ENCODE measurements around the gene PUS3.
A peak's percentile ranks its signal among the peaks of the same experiment; 100 is the strongest.

PUS3 gene

GRCh38 chr11:125943661-125944349 lies 40.8 kb upstream of the PUS3 start:
- Histone ChIP-seq H3K27me3 (ENCODE audit: insufficient read depth, insufficient read length) (no peaks in the 10 kb centered on the region), H3K4me1 (ENCODE audit: insufficient read depth, insufficient read length) (peaks cover 6% of the 10 kb centered on the region), H3K9ac (ENCODE audit: insufficient read length, low read depth) (no peak overlapping the region), H3K36me3 (ENCODE audit: insufficient read depth, insufficient read length, low read length) (no peaks in the 10 kb centered on the region), H3K4me3 (ENCODE audit: insufficient read length, low read depth) (no peak overlapping the region), H3K9me3 (ENCODE audit: insufficient read depth, low read length) (no peaks in the 10 kb centered on the region)
- TF ChIP-seq ZNF274 (IDR thresholded peaks at IDR 0.05; ENCODE audit: low read depth, low read length) (no peak), YY1 (IDR thresholded peaks at IDR 0.05; ENCODE audit: insufficient read depth, insufficient read length) (no peak), SUZ12 (IDR thresholded peaks at IDR 0.05; ENCODE audit: extremely low read depth, insufficient read depth, insufficient read length) (no peak)
- DNase-seq (ENCODE audit: low read depth, low spot score), result no peak

GRCh38 chr11:125942771-125943428 lies 39.9 kb upstream of the PUS3 start:
- no peak overlapping the region for H3K4me3 ChIP-seq (ENCODE audit: insufficient read length, low read depth)
- TF ChIP-seq SUZ12 (IDR thresholded peaks at IDR 0.05; ENCODE audit: extremely low read depth, insufficient read depth, insufficient read length) (no peak), YY1 (IDR thresholded peaks at IDR 0.05; ENCODE audit: insufficient read depth, insufficient read length) (no peak), ZNF274 (IDR thresholded peaks at IDR 0.05; ENCODE audit: low read depth, low read length) (no peak)
- no peaks in the 10 kb centered on the region for H3K36me3 ChIP-seq (ENCODE audit: insufficient read depth, insufficient read length, low read length)
- no peak overlapping the region for H3K9ac ChIP-seq (ENCODE audit: insufficient read length, low read depth)
- no peaks in the 10 kb centered on the region for H3K27me3 ChIP-seq (ENCODE audit: insufficient read depth, insufficient read length)
- peaks cover 6% of the 10 kb centered on the region for H3K4me1 ChIP-seq (ENCODE audit: insufficient read depth, insufficient read length)
- no peaks in the 10 kb centered on the region for H3K9me3 ChIP-seq (ENCODE audit: insufficient read depth, low read length)
- no peak for DNase-seq (ENCODE audit: low read depth, low spot score)

- no peak overlapping the region for H3K9ac ChIP-seq (ENCODE audit: insufficient read length, low read depth)
- no peaks in the 10 kb centered on the region for H3K27me3 ChIP-seq (ENCODE audit: insufficient read depth, insufficient read length)
Observed at GRCh38 chr11:125941619-125942611, 38.9 kb upstream of the PUS3 start.

GRCh38 chr11:125941267-125941618 lies 38.2 kb upstream of the PUS3 start:
- Histone ChIP-seq H3K9me3 (ENCODE audit: insufficient read depth, low read length) (no peaks in the 10 kb centered on the region), H3K4me1 (ENCODE audit: insufficient read depth, insufficient read length) (peaks cover 6% of the 10 kb centered on the region), H3K9ac (ENCODE audit: insufficient read length, low read depth) (no peak overlapping the region), H3K36me3 (ENCODE audit: insufficient read depth, insufficient read length, low read length) (no peaks in the 10 kb centered on the region), H3K27me3 (ENCODE audit: insufficient read depth, insufficient read length) (no peaks in the 10 kb centered on the region), H3K4me3 (ENCODE audit: insufficient read length, low read depth) (no peak overlapping the region)
- no peak for DNase-seq (ENCODE audit: low read depth, low spot score)
- TF ChIP-seq ZNF274 (IDR thresholded peaks at IDR 0.05; ENCODE audit: low read depth, low read length) (no peak), YY1 (IDR thresholded peaks at IDR 0.05; ENCODE audit: insufficient read depth, insufficient read length) (no peak), SUZ12 (IDR thresholded peaks at IDR 0.05; ENCODE audit: extremely low read depth, insufficient read depth, insufficient read length) (no peak)

More at GRCh38 chr11:125941619-125942611, 38.9 kb upstream of the PUS3 start:
- no peaks in the 10 kb centered on the region for H3K9me3 ChIP-seq (ENCODE audit: insufficient read depth, low read length)
- DNase-seq (ENCODE audit: low read depth, low spot score), result peak; percentile 51
- no peak for TF ChIP-seq SUZ12 (IDR thresholded peaks at IDR 0.05; ENCODE audit: extremely low read depth, insufficient read depth, insufficient read length)
- no peak for TF ChIP-seq ZNF274 (IDR thresholded peaks at IDR 0.05; ENCODE audit: low read depth, low read length)
- TF ChIP-seq YY1 (IDR thresholded peaks at IDR 0.05; ENCODE audit: insufficient read depth, insufficient read length), result no peak
- H3K4me1 ChIP-seq (ENCODE audit: insufficient read depth, insufficient read length), result peaks cover 6% of the 10 kb centered on the region
- no peak overlapping the region for H3K4me3 ChIP-seq (ENCODE audit: insufficient read length, low read depth)
- no peaks in the 10 kb centered on the region for H3K36me3 ChIP-seq (ENCODE audit: insufficient read depth, insufficient read length, low read length)

- H3K4me1 ChIP-seq (ENCODE audit: insufficient read depth, insufficient read length), result peaks cover 2% of the 10 kb centered on the region
- no peak for DNase-seq (ENCODE audit: low read depth, low spot score)
- no peak overlapping the region for H3K4me3 ChIP-seq (ENCODE audit: insufficient read length, low read depth)
- H3K36me3 ChIP-seq (ENCODE audit: insufficient read depth, insufficient read length, low read length), result no peaks in the 10 kb centered on the region
- TF ChIP-seq ZNF274 (IDR thresholded peaks at IDR 0.05; ENCODE audit: low read depth, low read length), result no peak
- TF ChIP-seq SUZ12 (IDR thresholded peaks at IDR 0.05; ENCODE audit: extremely low read depth, insufficient read depth, insufficient read length), result no peak
- no peaks in the 10 kb centered on the region for H3K27me3 ChIP-seq (ENCODE audit: insufficient read depth, insufficient read length)
- no peak overlapping the region for H3K9ac ChIP-seq (ENCODE audit: insufficient read length, low read depth)
- no peaks in the 10 kb centered on the region for H3K9me3 ChIP-seq (ENCODE audit: insufficient read depth, low read length)
Observed at GRCh38 chr11:125940145-125940544, 37.1 kb upstream of the PUS3 start.

- Histone ChIP-seq H3K9me3 (ENCODE audit: insufficient read depth, low read length) (no peaks in the 10 kb centered on the region), H3K4me3 (ENCODE audit: insufficient read length, low read depth) (no peak overlapping the region), H3K36me3 (ENCODE audit: insufficient read depth, insufficient read length, low read length) (no peaks in the 10 kb centered on the region), H3K4me1 (ENCODE audit: insufficient read depth, insufficient read length) (peaks cover 2% of the 10 kb centered on the region), H3K9ac (ENCODE audit: insufficient read length, low read depth) (no peak overlapping the region), H3K27me3 (ENCODE audit: insufficient read depth, insufficient read length) (no peaks in the 10 kb centered on the region)
- TF ChIP-seq YY1 (IDR thresholded peaks at IDR 0.05; ENCODE audit: insufficient read depth, insufficient read length), result no peak
- no peak for TF ChIP-seq ZNF274 (IDR thresholded peaks at IDR 0.05; ENCODE audit: low read depth, low read length)
- TF ChIP-seq SUZ12 (IDR thresholded peaks at IDR 0.05; ENCODE audit: extremely low read depth, insufficient read depth, insufficient read length), result no peak
- peak; percentile 35 for DNase-seq (ENCODE audit: low read depth, low spot score)
Observed at GRCh38 chr11:125939081-125939521, 36.1 kb upstream of the PUS3 start.

Data from NT2/D1 (cell line).